Panc1 (cell line): ENCODE data around the gene CLUH.
"Not testable (repeated sequence)": the region's sequence is repeated elsewhere in the genome, so short reads cannot be mapped to it uniquely, and the experiment has no call there.

Experiments used
- POLR2AphosphoS5 ChIP-seq: IDR thresholded peaks from 2 replicates; pipeline ENCODE4 v1.6.1; 2012; ENCODE audit warnings: mild to moderate bottlenecking, low read depth, low read length, moderate library complexity
- SIN3A ChIP-seq: IDR thresholded peaks from 2 replicates; pipeline ENCODE4 v1.6.1; 2012; ENCODE audit warnings: low read depth, mild to moderate bottlenecking, low read length, moderate library complexity, borderline replicate concordance; ENCODE audit not compliant: insufficient read depth
- TF ChIP-seq, protein P1 (sequence below): fragments of 450-650 bp; IDR thresholded peaks from 2 replicates; pipeline ENCODE4 v1.5.1; 2017; ENCODE audit warnings: mild to moderate bottlenecking

DNA sequence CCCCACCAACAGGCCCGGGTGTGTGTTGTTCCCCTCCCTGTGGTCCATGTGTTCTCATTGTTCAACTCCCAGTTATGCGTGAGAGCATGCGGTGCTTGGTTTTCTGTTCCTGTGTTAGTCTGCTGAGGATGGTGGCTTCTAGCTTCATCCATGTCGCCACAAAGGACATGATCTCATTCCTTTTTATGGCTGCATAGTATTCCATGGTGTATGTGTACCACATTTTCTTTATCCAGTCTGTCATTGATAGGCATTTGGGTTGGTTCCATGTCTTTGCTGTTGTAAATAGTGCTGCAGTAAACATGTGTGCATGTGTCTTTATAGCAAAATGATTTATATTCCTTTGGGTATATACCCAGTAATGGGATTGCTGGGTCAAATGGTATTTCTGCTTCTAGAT, 51.2 kb downstream of the CLUH start:
- TF ChIP-seq, protein P1, sequence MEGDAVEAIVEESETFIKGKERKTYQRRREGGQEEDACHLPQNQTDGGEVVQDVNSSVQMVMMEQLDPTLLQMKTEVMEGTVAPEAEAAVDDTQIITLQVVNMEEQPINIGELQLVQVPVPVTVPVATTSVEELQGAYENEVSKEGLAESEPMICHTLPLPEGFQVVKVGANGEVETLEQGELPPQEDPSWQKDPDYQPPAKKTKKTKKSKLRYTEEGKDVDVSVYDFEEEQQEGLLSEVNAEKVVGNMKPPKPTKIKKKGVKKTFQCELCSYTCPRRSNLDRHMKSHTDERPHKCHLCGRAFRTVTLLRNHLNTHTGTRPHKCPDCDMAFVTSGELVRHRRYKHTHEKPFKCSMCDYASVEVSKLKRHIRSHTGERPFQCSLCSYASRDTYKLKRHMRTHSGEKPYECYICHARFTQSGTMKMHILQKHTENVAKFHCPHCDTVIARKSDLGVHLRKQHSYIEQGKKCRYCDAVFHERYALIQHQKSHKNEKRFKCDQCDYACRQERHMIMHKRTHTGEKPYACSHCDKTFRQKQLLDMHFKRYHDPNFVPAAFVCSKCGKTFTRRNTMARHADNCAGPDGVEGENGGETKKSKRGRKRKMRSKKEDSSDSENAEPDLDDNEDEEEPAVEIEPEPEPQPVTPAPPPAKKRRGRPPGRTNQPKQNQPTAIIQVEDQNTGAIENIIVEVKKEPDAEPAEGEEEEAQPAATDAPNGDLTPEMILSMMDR, result not testable (repeated sequence)
- TF ChIP-seq POLR2AphosphoS5, SIN3A: not testable (repeated sequence)
